ENCODE results near the gene PTGIS. TPM values are rescaled to one million over a fixed set of nuclear protein-coding genes. Genes with fewer than 3 reads are reported as not detected.

Gene PTGIS
- total RNA-seq, 6 experiments from 2014 or later: 9.0 to 30.5 (median 13.7) TPM

- intact Hi-C loops (cut with DNase I): no loop called here
- ATAC-seq (no peak), DNase-seq (peak in 1 of 3 donors; percentile 18)
- Histone ChIP-seq H3K4me1 (no peaks in the 10 kb centered on the region), H3K27me3 (no peaks in the 10 kb centered on the region), H3K9me3 (no peaks in the 10 kb centered on the region), H3K36me3 (no peaks in the 10 kb centered on the region), H3K27ac (no peak overlapping the region), H3K4me3 (no peak overlapping the region)
- no peak for TF ChIP-seq POLR2A (IDR thresholded peaks at IDR 0.05)
- TF ChIP-seq CTCF (IDR thresholded peaks at IDR 0.05): no peak
- WGBS (ENCODE audit: insufficient coverage, low coverage, low lambda C conversion rate, missing lambda C conversion rate): 74% methylated on average over 5 of the region's 8 CpGs
Observed at GRCh38 chr20:49558826-49559225, 9.1 kb downstream of the PTGIS start.

GRCh38 chr20:49557449-49557848 is 10.5 kb downstream of the PTGIS start:
- 76% methylated on average over 5 of the region's 5 CpGs for WGBS (ENCODE audit: insufficient coverage, low coverage, low lambda C conversion rate, missing lambda C conversion rate)
- Histone ChIP-seq H3K27me3 (no peaks in the 10 kb centered on the region), H3K9me3 (no peaks in the 10 kb centered on the region), H3K4me1 (peaks cover 0 to 4% (median 0%) of the 10 kb centered on the region in 4 donors), H3K36me3 (no peaks in the 10 kb centered on the region), H3K27ac (no peak overlapping the region), H3K4me3 (no peak overlapping the region)
- intact Hi-C loops (cut with DNase I): no loop called here
- DNase-seq: no peak
- TF ChIP-seq CTCF (IDR thresholded peaks at IDR 0.05) (no peak), POLR2A (IDR thresholded peaks at IDR 0.05) (no peak)
- no peak for ATAC-seq

- no peak for TF ChIP-seq CTCF (IDR thresholded peaks at IDR 0.05)
- TF ChIP-seq POLR2A (IDR thresholded peaks at IDR 0.05): no peak
- intact Hi-C loops (cut with DNase I): no loop called here
- no peak for ATAC-seq
Observed at GRCh38 chr20:49556621-49557020, 11.3 kb downstream of the PTGIS start.

GRCh38 chr20:49549801-49550551 is 18.0 kb downstream of the PTGIS start:
- ATAC-seq: no peak
- Histone ChIP-seq H3K27ac (no peak overlapping the region), H3K4me3 (no peak overlapping the region), H3K36me3 (no peaks in the 10 kb centered on the region), H3K27me3 (no peaks in the 10 kb centered on the region), H3K9me3 (no peaks in the 10 kb centered on the region), H3K4me1 (peaks cover 0 to 8% (median 4%) of the 10 kb centered on the region in 4 donors)
- TF ChIP-seq POLR2A (IDR thresholded peaks at IDR 0.05) (no peak), CTCF (IDR thresholded peaks at IDR 0.05) (no peak)
- WGBS (ENCODE audit: insufficient coverage, low coverage, low lambda C conversion rate, missing lambda C conversion rate): 67% methylated on average over 5 of the region's 8 CpGs
- intact Hi-C loops (cut with DNase I): no loop called here
- no peak for DNase-seq

More at GRCh38 chr20:49556621-49557020, 11.3 kb downstream of the PTGIS start:
- peaks cover 0 to 8% (median 4%) of the 10 kb centered on the region in 4 donors for H3K4me1 ChIP-seq
- no peak overlapping the region for H3K4me3 ChIP-seq
- H3K27me3 ChIP-seq: no peaks in the 10 kb centered on the region
- no peak for DNase-seq
- H3K9me3 ChIP-seq: no peaks in the 10 kb centered on the region
- H3K27ac ChIP-seq: no peak overlapping the region
- no peaks in the 10 kb centered on the region for H3K36me3 ChIP-seq

Data from right lobe of liver (tissue), 6 donors.